ENCODE data around the gene L2HGDH. TPM values are rescaled to one million over a fixed set of nuclear protein-coding genes. Genes with fewer than 3 reads are reported as not detected.

L2HGDH gene
- total and polyA plus RNA-seq, 3 experiments from 2014 or later = 3.6 to 20.0 (median 19.7) TPM

DNA sequence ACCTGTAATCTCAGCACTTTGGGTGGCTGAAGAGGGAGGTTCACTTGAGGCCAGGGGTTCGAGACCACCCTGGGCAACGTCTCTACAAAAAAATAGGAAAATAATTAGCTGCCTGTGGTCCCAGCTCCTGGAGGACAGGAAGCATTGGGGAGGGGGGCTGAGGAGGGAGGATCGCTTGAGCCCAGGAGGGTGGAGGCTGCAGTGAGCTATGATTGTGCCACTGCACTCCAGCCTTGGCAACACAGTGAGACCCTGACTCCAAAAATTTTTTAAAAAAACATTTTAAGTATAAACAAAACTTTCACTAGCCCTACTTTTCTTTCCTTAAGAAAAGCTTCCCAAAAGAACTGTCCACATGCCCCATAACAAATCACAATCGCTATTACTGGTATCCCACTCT lies 1.6 kb downstream of the L2HGDH start:
- ChIA-PET CTCF (interaction anchor here (1.1 to 3.6 kb wide), 3 partner anchors 11 to 233 kb away, joined by 4 to 39 read pairs (median 5); partner anchors contain the start of gene CDKL1), POLR2A (interaction anchor here (0.6 to 1.7 kb wide), 3 partner anchors 82 to 337 kb away, joined by 3 to 5 read pairs (median 4); partner anchors contain the start of gene MAP4K5)
- H3K4me1 Mint-ChIP-seq = peaks cover 30 to 31% (median 31%) of the 10 kb centered on the region in 3 donors

DNA sequence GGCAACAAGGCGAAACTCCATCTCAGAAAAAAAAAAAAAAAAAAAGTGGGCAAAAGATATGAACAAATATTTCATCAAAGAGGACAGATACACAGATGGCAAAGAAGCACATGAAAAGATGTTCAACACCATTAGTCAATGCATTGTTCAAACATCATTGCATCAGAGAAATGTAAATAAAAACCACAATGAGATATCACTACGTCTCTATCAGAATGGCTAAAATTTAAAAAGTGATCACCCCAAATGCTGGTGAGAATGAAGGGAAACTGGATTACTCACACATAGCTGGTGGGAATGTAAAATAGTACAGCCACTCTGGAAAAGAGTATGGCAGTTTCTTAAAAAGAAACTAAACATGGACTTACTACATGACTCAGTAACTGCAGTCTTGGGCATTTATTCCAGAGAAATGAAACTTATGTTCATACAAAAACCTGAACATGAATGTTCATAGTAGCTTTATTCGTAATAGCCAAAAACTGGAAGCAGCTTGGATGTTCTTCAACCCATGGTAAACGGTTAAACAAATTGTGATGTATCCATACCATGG lies 3.6 kb downstream of the L2HGDH start:
- peaks cover 20 to 21% (median 21%) of the 10 kb centered on the region in 3 donors for H3K4me1 Mint-ChIP-seq
- Histone ChIP-seq H3K9me3 (ENCODE audit: low read length) (no peaks in the 10 kb centered on the region), H3K27ac (ENCODE audit: low read depth, low read length) (no peak overlapping the region), H3K4me3 (ENCODE audit: low read length) (no peak overlapping the region), H3K36me3 (ENCODE audit: insufficient read depth, low read length) (no peaks in the 10 kb centered on the region), H3K4me1 (ENCODE audit: insufficient read depth, low read length) (peaks cover 15% of the 10 kb centered on the region), H3K27me3 (ENCODE audit: insufficient read depth, low read length, poor library complexity, severe bottlenecking) (no peaks in the 10 kb centered on the region)
- no peak overlapping the region for H3K27ac Mint-ChIP-seq
- no peaks in the 10 kb centered on the region for H3K9me3 Mint-ChIP-seq
- CTCF ChIA-PET = no interaction called here
- no peak overlapping the region for H3K4me3 Mint-ChIP-seq
- DNase-seq = no peak
- H3K27me3 Mint-ChIP-seq = no peaks in the 10 kb centered on the region
- H3K36me3 Mint-ChIP-seq = peaks cover 0 to 11% (median 0%) of the 10 kb centered on the region in 3 donors
- POLR2A ChIA-PET = no interaction called here

More for the DNA sequence above, 1.6 kb downstream of the L2HGDH start:
- peak overlapping the region in 6 of 7 donors; percentile 9 to 62 (median 28) for H3K4me3 Mint-ChIP-seq
- H3K36me3 ChIP-seq (ENCODE audit: insufficient read depth, low read length) = no peaks in the 10 kb centered on the region
- no peaks in the 10 kb centered on the region for H3K9me3 Mint-ChIP-seq
- H3K27me3 Mint-ChIP-seq = no peaks in the 10 kb centered on the region
- H3K4me1 ChIP-seq (ENCODE audit: insufficient read depth, low read length) = peaks cover 20% of the 10 kb centered on the region
- H3K27ac ChIP-seq (ENCODE audit: low read depth, low read length) = no peak overlapping the region
- no peaks in the 10 kb centered on the region for H3K27me3 ChIP-seq (ENCODE audit: insufficient read depth, low read length, poor library complexity, severe bottlenecking)
- H3K27ac Mint-ChIP-seq = no peak overlapping the region
- DNase-seq = no peak
- no peak overlapping the region for H3K4me3 ChIP-seq (ENCODE audit: low read length)
- H3K36me3 Mint-ChIP-seq = peaks cover 0 to 14% (median 2%) of the 10 kb centered on the region in 3 donors
- no peaks in the 10 kb centered on the region for H3K9me3 ChIP-seq (ENCODE audit: low read length)

- Mint-ChIP-seq H3K36me3 (peaks cover 6 to 18% (median 11%) of the 10 kb centered on the region in 3 donors), H3K27ac (no peak overlapping the region), H3K27me3 (no peaks in the 10 kb centered on the region), H3K4me1 (peaks cover 0 to 1% (median 0%) of the 10 kb centered on the region in 3 donors), H3K9me3 (no peaks in the 10 kb centered on the region), H3K4me3 (no peak overlapping the region)
- Histone ChIP-seq H3K36me3 (ENCODE audit: insufficient read depth, low read length) (no peaks in the 10 kb centered on the region), H3K4me3 (ENCODE audit: low read length) (no peak overlapping the region), H3K9me3 (ENCODE audit: low read length) (no peaks in the 10 kb centered on the region), H3K27ac (ENCODE audit: low read depth, low read length) (no peak overlapping the region), H3K27me3 (ENCODE audit: insufficient read depth, low read length, poor library complexity, severe bottlenecking) (no peaks in the 10 kb centered on the region), H3K4me1 (ENCODE audit: insufficient read depth, low read length) (no peaks in the 10 kb centered on the region)
- ChIA-PET POLR2A (no interaction called here), CTCF (interaction anchor here (1.1 kb wide), 1 partner anchor 12 kb away, joined by 3 read pairs; no protein-coding TSS in a partner anchor)
- DNase-seq = no peak
Observed at GRCh38 chr14:50303744-50304471, 8.1 kb downstream of the L2HGDH start.

DNA sequence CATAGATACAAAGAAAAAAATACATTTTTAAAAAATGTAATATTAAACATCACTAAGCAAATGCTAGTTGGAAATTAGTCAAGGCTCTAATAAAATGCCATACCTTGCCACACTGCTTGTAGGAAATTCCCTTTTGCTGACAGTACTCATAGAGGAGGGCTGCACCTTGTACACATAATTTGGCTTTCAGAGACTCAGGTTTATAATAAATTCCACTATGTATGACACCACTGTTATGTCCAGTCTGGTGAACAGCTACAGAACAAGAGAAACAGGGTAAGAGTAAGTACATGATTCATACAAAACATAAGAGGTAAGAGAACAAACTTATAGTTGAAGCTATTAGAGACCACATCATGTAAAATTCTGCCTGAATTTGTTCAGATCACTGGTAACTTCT lies 10.1 kb downstream of the L2HGDH start:
- Mint-ChIP-seq H3K36me3 (peaks cover 10 to 24% (median 11%) of the 10 kb centered on the region in 3 donors), H3K4me1 (no peaks in the 10 kb centered on the region), H3K27ac (no peak overlapping the region), H3K9me3 (no peaks in the 10 kb centered on the region), H3K27me3 (no peaks in the 10 kb centered on the region), H3K4me3 (no peak overlapping the region)
- Histone ChIP-seq H3K9me3 (ENCODE audit: low read length) (no peaks in the 10 kb centered on the region), H3K27me3 (ENCODE audit: insufficient read depth, low read length, poor library complexity, severe bottlenecking) (no peaks in the 10 kb centered on the region), H3K36me3 (ENCODE audit: insufficient read depth, low read length) (no peaks in the 10 kb centered on the region), H3K4me1 (ENCODE audit: insufficient read depth, low read length) (no peaks in the 10 kb centered on the region), H3K4me3 (ENCODE audit: low read length) (no peak overlapping the region), H3K27ac (ENCODE audit: low read depth, low read length) (no peak overlapping the region)
- ChIA-PET CTCF (no interaction called here), POLR2A (no interaction called here)
- DNase-seq = no peak

GRCh38 chr14:50299585-50299984 lies 12.4 kb downstream of the L2HGDH start:
- H3K27me3 ChIP-seq (ENCODE audit: insufficient read depth, low read length, poor library complexity, severe bottlenecking) = no peaks in the 10 kb centered on the region
- no peak overlapping the region for H3K4me3 ChIP-seq (ENCODE audit: low read length)
- no peaks in the 10 kb centered on the region for H3K27me3 Mint-ChIP-seq
- H3K4me3 Mint-ChIP-seq = no peak overlapping the region
- H3K9me3 Mint-ChIP-seq = no peaks in the 10 kb centered on the region
- H3K36me3 Mint-ChIP-seq = peaks cover 10 to 24% (median 11%) of the 10 kb centered on the region in 3 donors
- ChIA-PET POLR2A (no interaction called here), CTCF (no interaction called here)
- no peaks in the 10 kb centered on the region for H3K9me3 ChIP-seq (ENCODE audit: low read length)
- peak overlapping the region in 4 of 8 donors; percentile 51 to 60 (median 58) for H3K27ac Mint-ChIP-seq
- H3K27ac ChIP-seq (ENCODE audit: low read depth, low read length) = no peak overlapping the region
- H3K36me3 ChIP-seq (ENCODE audit: insufficient read depth, low read length) = no peaks in the 10 kb centered on the region
- H3K4me1 ChIP-seq (ENCODE audit: insufficient read depth, low read length) = no peaks in the 10 kb centered on the region
- no peak for DNase-seq
- H3K4me1 Mint-ChIP-seq = no peaks in the 10 kb centered on the region

DNA sequence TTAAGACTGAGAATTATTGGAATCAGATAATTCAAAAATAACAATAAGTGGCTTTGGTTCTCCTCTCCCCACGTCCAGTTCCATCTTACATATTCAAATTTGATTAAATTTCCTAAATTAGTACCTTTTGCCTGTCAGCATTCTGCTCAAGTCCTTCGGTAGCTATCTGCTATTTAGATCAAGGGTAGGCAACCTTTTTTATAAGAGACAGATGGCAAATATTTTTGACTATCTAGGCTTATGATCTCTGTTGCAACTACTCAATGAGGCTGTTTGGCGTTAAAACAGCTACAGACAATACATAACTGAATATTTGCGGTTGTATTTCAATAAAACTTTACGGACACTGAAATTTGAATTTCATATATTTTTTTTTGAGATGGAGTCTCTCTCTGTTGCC lies 21.7 kb downstream of the L2HGDH start:
- no peak for DNase-seq
- Mint-ChIP-seq H3K4me3 (no peak overlapping the region), H3K4me1 (no peaks in the 10 kb centered on the region), H3K27me3 (no peaks in the 10 kb centered on the region), H3K36me3 (peaks cover 6 to 22% (median 8%) of the 10 kb centered on the region in 3 donors), H3K9me3 (no peaks in the 10 kb centered on the region), H3K27ac (no peak overlapping the region)
- POLR2A ChIA-PET = interaction anchor here (0.6 kb wide), 1 partner anchor 152 kb away, joined by 3 read pairs; no protein-coding TSS in a partner anchor
- CTCF ChIA-PET = no interaction called here
- Histone ChIP-seq H3K36me3 (ENCODE audit: insufficient read depth, low read length) (no peaks in the 10 kb centered on the region), H3K9me3 (ENCODE audit: low read length) (no peaks in the 10 kb centered on the region), H3K27ac (ENCODE audit: low read depth, low read length) (no peak overlapping the region), H3K27me3 (ENCODE audit: insufficient read depth, low read length, poor library complexity, severe bottlenecking) (no peaks in the 10 kb centered on the region), H3K4me1 (ENCODE audit: insufficient read depth, low read length) (no peaks in the 10 kb centered on the region), H3K4me3 (ENCODE audit: low read length) (no peak overlapping the region)

- no peaks in the 10 kb centered on the region for H3K36me3 ChIP-seq (ENCODE audit: insufficient read depth, low read length)
- H3K27ac ChIP-seq (ENCODE audit: low read depth, low read length) = no peak overlapping the region
- POLR2A ChIA-PET = no interaction called here
- H3K4me3 ChIP-seq (ENCODE audit: low read length) = no peak overlapping the region
- no peaks in the 10 kb centered on the region for H3K4me1 ChIP-seq (ENCODE audit: insufficient read depth, low read length)
- Mint-ChIP-seq H3K9me3 (no peaks in the 10 kb centered on the region), H3K27me3 (no peaks in the 10 kb centered on the region), H3K27ac (no peak overlapping the region), H3K4me1 (no peaks in the 10 kb centered on the region), H3K4me3 (no peak overlapping the region), H3K36me3 (peaks cover 0 to 17% (median 3%) of the 10 kb centered on the region in 3 donors)
- CTCF ChIA-PET = no interaction called here
- H3K9me3 ChIP-seq (ENCODE audit: low read length) = no peaks in the 10 kb centered on the region
- DNase-seq = no peak
- no peaks in the 10 kb centered on the region for H3K27me3 ChIP-seq (ENCODE audit: insufficient read depth, low read length, poor library complexity, severe bottlenecking)
Observed at GRCh38 chr14:50288146-50288545, 23.9 kb downstream of the L2HGDH start.

DNA sequence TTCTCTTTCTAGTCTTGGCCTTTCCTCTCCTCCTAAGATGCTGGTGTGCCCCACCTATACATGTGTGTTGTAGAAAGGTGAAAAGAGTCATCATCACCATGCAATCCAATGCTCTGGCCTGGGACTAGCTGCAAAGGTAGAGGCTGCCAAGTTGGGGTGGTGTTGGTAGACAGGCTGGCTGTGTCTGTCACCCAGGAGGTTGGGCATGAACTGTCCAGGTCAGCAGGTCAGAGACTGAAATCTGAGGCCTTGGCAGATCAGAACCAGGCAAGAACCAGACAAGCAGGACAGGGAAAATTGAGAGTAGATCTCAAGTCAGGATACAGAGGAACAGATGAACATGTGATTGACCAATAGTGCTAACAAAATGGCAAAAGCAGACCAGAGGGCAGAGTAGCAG lies 26.2 kb downstream of the L2HGDH start:
- peaks cover 0 to 10% (median 5%) of the 10 kb centered on the region in 3 donors for H3K36me3 Mint-ChIP-seq
- no peaks in the 10 kb centered on the region for H3K4me1 Mint-ChIP-seq
- H3K27ac Mint-ChIP-seq = peak overlapping the region in 1 of 8 donors; percentile 74
- Histone ChIP-seq H3K27me3 (ENCODE audit: insufficient read depth, low read length, poor library complexity, severe bottlenecking) (no peaks in the 10 kb centered on the region), H3K4me3 (ENCODE audit: low read length) (no peak overlapping the region), H3K27ac (ENCODE audit: low read depth, low read length) (no peak overlapping the region), H3K36me3 (ENCODE audit: insufficient read depth, low read length) (no peaks in the 10 kb centered on the region), H3K4me1 (ENCODE audit: insufficient read depth, low read length) (no peaks in the 10 kb centered on the region), H3K9me3 (ENCODE audit: low read length) (no peaks in the 10 kb centered on the region)
- H3K4me3 Mint-ChIP-seq = no peak overlapping the region
- ChIA-PET CTCF (no interaction called here), POLR2A (no interaction called here)
- H3K27me3 Mint-ChIP-seq = no peaks in the 10 kb centered on the region
- no peaks in the 10 kb centered on the region for H3K9me3 Mint-ChIP-seq
- no peak for DNase-seq
